ENCODE measurements around the gene KLHL15.

KLHL15 gene

DNA sequence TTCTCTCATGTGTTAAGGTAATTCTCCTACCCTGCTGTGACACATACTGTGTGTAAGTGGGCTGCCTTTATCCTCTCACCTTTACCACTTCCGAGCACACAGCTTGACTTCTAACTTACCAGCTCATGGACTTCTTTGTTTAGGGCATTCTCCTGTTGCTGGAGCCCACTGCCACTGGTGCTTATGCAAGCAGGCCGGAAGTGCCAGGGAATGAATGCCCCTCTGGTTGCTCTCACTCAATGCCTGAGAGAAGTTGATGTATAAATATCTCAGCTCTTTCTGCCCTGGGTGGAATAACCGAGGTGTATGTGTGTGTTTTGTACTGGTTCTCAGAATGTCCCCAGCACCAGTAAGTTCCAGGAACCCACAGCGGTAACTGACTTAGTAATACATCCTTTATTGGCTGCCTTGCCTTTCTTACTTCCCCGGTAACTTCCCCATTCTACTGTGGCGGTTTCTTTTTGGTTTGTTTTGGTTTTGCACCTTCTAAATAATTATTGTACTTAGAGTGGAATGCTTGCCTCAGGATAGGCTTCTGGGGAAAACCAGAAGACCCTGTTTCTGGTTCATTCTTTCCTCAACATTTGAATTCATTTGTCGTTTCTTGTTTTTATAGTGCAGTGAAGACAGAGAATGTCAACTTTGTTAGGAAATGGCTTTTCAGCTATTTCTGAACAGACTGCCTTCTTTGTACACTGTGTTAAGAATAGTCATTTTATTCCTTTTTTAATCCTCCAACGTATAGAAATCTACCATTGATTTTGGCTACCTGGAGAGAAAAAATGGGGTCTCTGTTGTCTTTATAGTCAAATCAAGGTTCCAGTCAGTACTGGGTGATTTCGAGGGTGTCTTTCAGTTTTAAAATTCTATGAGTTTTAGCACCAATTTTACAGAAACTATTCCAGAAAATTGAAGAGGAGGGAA, 73.7 kb downstream of the KLHL15 start:
- peak; percentile 0 to 12 (median 12) for DNase-seq (ENCODE audit: low read depth in 2 of 3, low spot score in 2 of 3)

DNA sequence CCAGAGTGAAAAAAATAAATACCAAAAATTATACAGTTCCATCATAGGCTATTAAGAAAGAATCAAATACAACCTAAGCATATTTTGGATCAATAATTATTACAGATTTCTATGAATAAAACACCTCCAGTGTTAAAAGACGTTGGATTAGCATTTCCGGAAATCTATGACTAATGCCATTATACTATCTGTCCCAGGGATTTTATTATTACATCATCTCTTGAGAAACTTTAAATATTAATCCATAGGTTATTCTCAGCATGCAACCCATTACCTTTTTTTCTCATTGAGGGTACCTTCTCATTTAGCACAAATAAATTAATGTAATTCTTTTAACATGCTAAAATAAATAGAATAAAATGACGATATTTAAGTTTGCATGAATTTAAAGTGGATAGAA, 74.6 kb downstream of the KLHL15 start:
- no peak for DNase-seq (ENCODE audit: low read depth in 2 of 3, low spot score in 2 of 3)

DNA sequence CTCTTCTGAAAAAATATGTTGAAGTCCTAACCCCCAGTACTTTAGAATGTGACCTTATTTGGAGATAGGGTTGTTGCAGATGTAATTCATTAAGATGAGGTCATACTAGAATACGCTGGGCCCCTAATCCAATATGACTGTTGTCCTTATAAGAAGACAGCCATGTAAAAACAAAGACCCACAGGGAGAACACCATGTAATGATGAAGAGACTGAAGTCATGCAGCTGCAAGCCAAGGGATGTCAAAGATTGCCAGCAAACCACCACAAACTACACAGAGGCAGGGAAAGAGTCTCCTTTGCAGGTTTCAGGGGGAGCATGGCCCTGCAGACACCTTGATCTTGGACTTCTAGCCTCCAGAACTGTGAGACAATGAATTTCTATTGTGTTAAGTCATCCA, 81.8 kb downstream of the KLHL15 start:
- DNase-seq (ENCODE audit: low read depth in 2 of 3, low spot score in 2 of 3), result no peak

DNA sequence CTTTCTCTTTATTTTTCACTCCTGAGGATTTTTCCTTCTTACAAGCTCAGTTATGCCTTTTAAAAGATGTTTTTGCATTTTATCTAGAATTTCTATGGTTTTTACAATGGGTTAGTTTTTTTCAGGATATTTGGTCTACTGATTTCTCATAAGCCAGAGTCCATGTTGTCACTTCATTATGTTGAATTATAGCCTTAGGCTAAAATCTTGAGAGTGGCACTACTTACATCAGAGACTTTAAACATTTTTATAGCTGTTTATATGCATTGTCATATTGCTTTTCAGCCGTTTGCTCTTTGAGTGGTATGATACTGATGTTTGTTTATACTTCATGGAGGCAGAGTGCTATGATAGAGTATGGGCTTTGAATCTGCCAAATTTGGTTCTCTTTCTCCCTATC, 82.8 kb downstream of the KLHL15 start:
- DNase-seq (ENCODE audit: low read depth in 2 of 3, low spot score in 2 of 3), result no peak

DNA sequence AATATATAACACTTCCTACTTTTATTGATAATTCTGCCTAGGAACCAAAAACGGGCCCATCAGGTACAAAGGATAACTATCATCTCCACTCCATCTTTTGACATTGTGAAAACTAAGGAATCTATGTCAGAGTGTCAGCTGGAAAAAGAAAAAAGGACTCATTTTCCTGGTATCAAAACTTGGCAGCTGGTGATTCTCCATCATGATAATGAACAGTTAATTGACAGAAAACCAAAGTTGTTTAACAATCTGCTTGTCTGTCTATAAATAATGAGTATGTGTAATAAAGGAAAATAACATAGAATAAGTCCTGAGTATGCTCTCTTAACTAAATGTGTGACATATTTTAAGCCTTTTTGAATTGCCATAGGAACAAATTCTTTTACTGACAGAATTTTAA, 87.8 kb downstream of the KLHL15 start:
- no peak for DNase-seq (ENCODE audit: low read depth in 2 of 3, low spot score in 2 of 3)

DNA sequence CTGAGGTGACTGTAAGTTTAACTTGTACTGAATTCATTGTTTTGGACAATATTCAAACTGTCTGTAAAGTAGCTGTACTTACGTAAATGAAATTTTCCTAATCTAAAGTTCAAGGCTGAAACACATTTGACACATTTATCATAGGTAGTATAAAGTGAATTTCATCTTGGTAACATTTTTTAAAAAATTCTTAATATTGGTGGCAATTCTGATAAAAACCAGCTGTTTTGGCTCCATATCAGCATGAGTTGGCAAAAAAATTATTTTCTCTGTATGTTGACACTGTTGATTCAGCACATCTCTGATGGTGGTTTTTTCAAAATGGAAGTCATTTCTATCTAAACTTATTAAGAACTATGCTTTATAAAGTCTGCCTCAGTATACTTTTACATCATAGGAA, 88.3 kb downstream of the KLHL15 start:
- no peak for DNase-seq (ENCODE audit: low read depth in 2 of 3, low spot score in 2 of 3)

DNA sequence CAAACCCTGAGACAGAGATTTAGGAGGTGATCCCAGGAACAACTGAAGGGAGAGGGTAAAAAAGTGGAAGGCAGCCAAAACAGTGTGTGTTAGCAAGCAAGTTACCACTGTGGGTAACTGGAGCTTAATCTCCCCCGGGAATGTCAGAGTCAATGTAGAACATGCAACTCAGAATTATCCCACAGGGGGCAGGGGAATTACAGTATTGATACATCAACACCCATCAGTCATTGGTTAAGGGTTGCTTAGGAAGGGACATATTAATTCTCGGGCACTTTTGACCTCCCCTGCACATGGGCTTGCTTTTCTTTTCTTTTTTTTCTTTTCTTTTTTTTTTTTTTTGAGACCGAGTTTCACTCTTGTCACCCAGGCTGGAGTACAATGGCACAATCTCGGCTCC, 89.9 kb downstream of the KLHL15 start:
- no peak for DNase-seq (ENCODE audit: low read depth in 2 of 3, low spot score in 2 of 3)

DNA sequence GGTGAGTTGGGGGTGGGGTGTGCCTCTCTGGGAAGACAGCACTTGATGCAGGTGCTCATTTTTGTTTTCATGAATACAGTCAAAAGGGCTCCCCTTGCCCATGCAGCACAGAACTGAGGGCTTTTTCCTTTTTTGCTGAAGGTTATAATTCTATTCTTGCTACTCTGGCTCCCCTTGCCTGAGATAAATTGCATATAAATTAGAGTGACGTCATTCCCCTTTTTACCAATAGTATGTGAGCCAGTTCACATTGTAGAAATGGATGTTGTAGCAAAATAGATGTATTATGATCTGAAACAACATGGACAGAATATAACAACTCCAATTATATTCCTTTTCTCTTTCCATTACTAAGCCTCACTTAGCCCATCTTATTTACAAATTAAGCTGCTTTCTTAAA, 90.8 kb downstream of the KLHL15 start:
- DNase-seq (ENCODE audit: low read depth in 2 of 3, low spot score in 2 of 3), result no peak

DNA sequence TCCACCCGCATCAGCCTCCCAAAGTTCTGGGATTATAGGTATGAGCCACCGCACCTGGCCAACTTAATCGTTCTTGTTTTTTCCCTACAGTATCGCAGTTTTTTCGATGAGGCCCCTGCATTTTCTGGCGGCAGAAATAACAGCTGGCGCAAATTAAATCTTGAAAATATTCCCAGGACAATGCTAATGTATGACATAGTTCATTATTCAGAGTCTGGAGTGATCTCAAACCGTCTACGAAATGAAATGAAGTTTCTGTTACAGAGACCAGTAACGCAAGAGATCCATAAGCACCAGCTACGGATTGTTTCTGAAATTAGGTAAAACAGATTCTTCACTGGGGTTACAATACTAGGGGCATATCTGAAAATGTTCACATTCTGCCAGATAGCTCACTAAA, 91.9 kb downstream of the KLHL15 start:
- no peak for DNase-seq (ENCODE audit: low read depth in 2 of 3, low spot score in 2 of 3)
